HUES48 (cell line): ENCODE data around the gene ADCK1.

ENCODE experiments used
- H3K27ac ChIP-seq: one replicate; pipeline ENCODE4 v1.7.0; 2013; ENCODE audit warnings: low read depth, low read length, inconsistent platforms
- H3K27me3 ChIP-seq: 2 replicates; pipeline ENCODE4 v1.6.1; 2013; ENCODE audit warnings: mild to moderate bottlenecking, low read length; ENCODE audit not compliant: control insufficient read depth, insufficient read depth
- H3K36me3 ChIP-seq: 2 replicates; pipeline ENCODE4 v1.6.1; 2013; ENCODE audit warnings: low read length; ENCODE audit not compliant: control insufficient read depth, insufficient read depth
- H3K4me1 ChIP-seq: 2 replicates; pipeline ENCODE4 v1.6.1; 2013; ENCODE audit warnings: mild to moderate bottlenecking, low read length; ENCODE audit not compliant: control insufficient read depth, insufficient read depth
- H3K4me3 ChIP-seq: 2 replicates; pipeline ENCODE4 v1.5.1; 2013; ENCODE audit warnings: mild to moderate bottlenecking, low read depth, low read length
- H3K9ac ChIP-seq: 2 replicates; pipeline ENCODE4 v1.6.1; 2013; ENCODE audit warnings: mild to moderate bottlenecking, low read depth, low read length, moderate library complexity
- H3K9me3 ChIP-seq: 2 replicates; pipeline ENCODE4 v1.6.1; 2013; ENCODE audit warnings: low read length; ENCODE audit not compliant: control insufficient read depth, insufficient read depth

The ADCK1 gene

GRCh38 chr14:77865455-77865854 is 65.5 kb downstream of the ADCK1 start:
- H3K9ac ChIP-seq: no peak overlapping the region
- H3K27ac ChIP-seq: no peak overlapping the region
- no peaks in the 10 kb centered on the region for H3K4me1 ChIP-seq

GRCh38 chr14:77866932-77867331 is 67.0 kb downstream of the ADCK1 start:
- H3K36me3 ChIP-seq: no peaks in the 10 kb centered on the region
- no peaks in the 10 kb centered on the region for H3K4me1 ChIP-seq
- H3K9me3 ChIP-seq: no peaks in the 10 kb centered on the region
- H3K9ac ChIP-seq: no peak overlapping the region
- H3K4me3 ChIP-seq: no peak overlapping the region
- H3K27me3 ChIP-seq: no peaks in the 10 kb centered on the region
- H3K27ac ChIP-seq: no peak overlapping the region

More at GRCh38 chr14:77865455-77865854, 65.5 kb downstream of the ADCK1 start:
- Histone ChIP-seq H3K9me3 (no peaks in the 10 kb centered on the region), H3K36me3 (no peaks in the 10 kb centered on the region), H3K27me3 (no peaks in the 10 kb centered on the region), H3K4me3 (no peak overlapping the region)

GRCh38 chr14:77867476-77867875 is 67.6 kb downstream of the ADCK1 start:
- H3K4me1 ChIP-seq: no peaks in the 10 kb centered on the region
- H3K27ac ChIP-seq: no peak overlapping the region
- no peak overlapping the region for H3K4me3 ChIP-seq
- H3K27me3 ChIP-seq: no peaks in the 10 kb centered on the region
- no peaks in the 10 kb centered on the region for H3K36me3 ChIP-seq
- no peak overlapping the region for H3K9ac ChIP-seq
- no peaks in the 10 kb centered on the region for H3K9me3 ChIP-seq

GRCh38 chr14:77868552-77869285 is 68.8 kb downstream of the ADCK1 start:
- no peak overlapping the region for H3K4me3 ChIP-seq
- H3K27me3 ChIP-seq: no peaks in the 10 kb centered on the region
- H3K9me3 ChIP-seq: no peaks in the 10 kb centered on the region
- no peak overlapping the region for H3K27ac ChIP-seq
- no peaks in the 10 kb centered on the region for H3K36me3 ChIP-seq
- H3K4me1 ChIP-seq: no peaks in the 10 kb centered on the region
- H3K9ac ChIP-seq: no peak overlapping the region

- Histone ChIP-seq H3K9me3 (no peaks in the 10 kb centered on the region), H3K4me1 (no peaks in the 10 kb centered on the region), H3K27ac (no peak overlapping the region), H3K4me3 (no peak overlapping the region), H3K27me3 (no peaks in the 10 kb centered on the region), H3K9ac (no peak overlapping the region), H3K36me3 (no peaks in the 10 kb centered on the region)
Measured at GRCh38 chr14:77869340-77869739, 69.4 kb downstream of the ADCK1 start.

- Histone ChIP-seq H3K4me1 (no peaks in the 10 kb centered on the region), H3K9ac (no peak overlapping the region), H3K9me3 (no peaks in the 10 kb centered on the region), H3K4me3 (no peak overlapping the region), H3K36me3 (no peaks in the 10 kb centered on the region), H3K27ac (no peak overlapping the region), H3K27me3 (no peaks in the 10 kb centered on the region)
Measured at GRCh38 chr14:77870646-77871045, 70.7 kb downstream of the ADCK1 start.

- Histone ChIP-seq H3K9ac (no peak overlapping the region), H3K27ac (no peak overlapping the region), H3K27me3 (no peaks in the 10 kb centered on the region), H3K4me3 (no peak overlapping the region), H3K4me1 (no peaks in the 10 kb centered on the region), H3K36me3 (no peaks in the 10 kb centered on the region), H3K9me3 (no peaks in the 10 kb centered on the region)
Measured at GRCh38 chr14:77872152-77872551, 72.2 kb downstream of the ADCK1 start.

GRCh38 chr14:77872983-77873382 is 73.1 kb downstream of the ADCK1 start:
- no peak overlapping the region for H3K4me3 ChIP-seq
- H3K9me3 ChIP-seq: no peaks in the 10 kb centered on the region
- H3K36me3 ChIP-seq: no peaks in the 10 kb centered on the region
- no peak overlapping the region for H3K27ac ChIP-seq
- H3K9ac ChIP-seq: no peak overlapping the region
- H3K4me1 ChIP-seq: no peaks in the 10 kb centered on the region
- H3K27me3 ChIP-seq: no peaks in the 10 kb centered on the region

- no peaks in the 10 kb centered on the region for H3K4me1 ChIP-seq
- no peaks in the 10 kb centered on the region for H3K36me3 ChIP-seq
- no peak overlapping the region for H3K27ac ChIP-seq
- H3K27me3 ChIP-seq: no peaks in the 10 kb centered on the region
- H3K9ac ChIP-seq: no peak overlapping the region
- H3K4me3 ChIP-seq: no peak overlapping the region
- H3K9me3 ChIP-seq: no peaks in the 10 kb centered on the region
Measured at GRCh38 chr14:77878783-77879182, 78.9 kb downstream of the ADCK1 start.

GRCh38 chr14:77880056-77880455 is 80.1 kb downstream of the ADCK1 start:
- Histone ChIP-seq H3K4me3 (no peak overlapping the region), H3K9ac (no peak overlapping the region), H3K4me1 (no peaks in the 10 kb centered on the region), H3K27ac (no peak overlapping the region), H3K9me3 (no peaks in the 10 kb centered on the region), H3K36me3 (no peaks in the 10 kb centered on the region), H3K27me3 (no peaks in the 10 kb centered on the region)

GRCh38 chr14:77882098-77882497 is 82.2 kb downstream of the ADCK1 start:
- Histone ChIP-seq H3K9me3 (no peaks in the 10 kb centered on the region), H3K4me3 (no peak overlapping the region), H3K27ac (no peak overlapping the region), H3K4me1 (no peaks in the 10 kb centered on the region), H3K27me3 (no peaks in the 10 kb centered on the region), H3K9ac (no peak overlapping the region), H3K36me3 (no peaks in the 10 kb centered on the region)
